Stimulated activated CD8-positive, alpha-beta memory T cell treated with anti-CD3 and anti-CD28 coated beads, Interleukin-7, amount 100 ng/mL, for 24 hours (primary cell): ENCODE results near the gene ZNF536.

ENCODE experiments used
- DNase-seq: peaks from one replicate; pipeline ENCODE4 v3.0.0-alpha.2; 2020; ENCODE audit warnings: low read depth

Gene ZNF536

DNA sequence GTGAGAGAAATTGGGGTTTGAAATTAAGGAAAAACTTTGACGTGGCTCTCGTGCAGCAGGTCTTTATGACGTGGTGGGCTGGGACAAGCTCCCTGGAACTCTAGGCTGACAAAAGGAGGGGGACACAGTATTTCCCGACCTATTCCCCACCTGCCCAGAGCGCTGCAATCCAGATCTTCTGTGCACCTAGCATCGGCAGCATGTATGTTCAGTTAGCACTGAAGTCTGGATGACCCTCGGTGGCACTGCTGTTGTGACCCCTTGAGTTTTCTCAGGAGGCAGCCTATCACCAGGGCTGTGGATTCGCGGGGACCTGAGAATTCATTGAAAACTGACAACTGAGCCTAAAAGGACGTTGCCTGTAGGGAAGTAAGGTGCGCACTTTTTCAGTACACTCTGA lies 9.1 kb upstream of the ZNF536 start:
- no peak for DNase-seq

GRCh38 chr19:30364866-30365800 lies 7.1 kb upstream of the ZNF536 start:
- DNase-seq: no peak

DNA sequence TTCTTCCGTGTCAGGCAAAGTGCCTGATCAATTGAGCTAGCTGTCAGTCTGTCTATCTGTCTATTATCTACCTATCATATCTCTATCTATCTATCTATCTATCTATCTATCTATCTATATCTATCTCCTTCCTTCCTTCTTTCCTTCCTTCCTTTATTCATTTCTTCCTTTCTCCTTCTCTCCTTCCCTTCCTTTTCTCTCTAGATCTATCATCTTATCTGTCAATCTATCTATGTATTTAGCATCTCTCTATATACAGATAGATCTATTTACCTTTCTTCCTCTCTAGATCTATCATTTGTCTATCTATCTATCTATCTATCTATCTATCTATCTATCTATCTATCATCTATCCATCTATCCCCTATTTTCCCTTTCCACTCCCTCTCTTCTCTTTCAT lies 5.9 kb upstream of the ZNF536 start:
- DNase-seq: no peak

DNA sequence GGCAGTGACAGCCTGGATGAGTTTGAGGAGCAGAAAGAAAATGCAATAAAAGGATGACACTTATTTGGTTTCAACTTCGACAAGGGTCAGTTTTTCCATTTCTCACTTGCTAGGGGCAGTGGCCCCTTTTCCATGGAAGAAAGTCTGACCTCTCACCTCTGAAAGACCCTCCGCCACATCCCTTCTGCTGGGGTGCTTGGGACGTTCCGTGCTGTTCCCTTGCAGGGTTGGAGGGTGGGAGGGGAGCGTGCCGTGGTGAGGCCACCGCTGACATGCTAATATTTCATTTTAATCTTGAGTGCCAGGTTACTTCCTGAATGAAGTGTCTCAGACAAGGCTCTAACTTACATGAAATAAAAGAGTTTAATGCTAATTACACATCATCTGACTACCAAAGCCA lies 5.2 kb upstream of the ZNF536 start:
- no peak for DNase-seq

GRCh38 chr19:30367421-30367820 lies 4.8 kb upstream of the ZNF536 start:
- DNase-seq: no peak

- no peak for DNase-seq
These were observed 2.4 kb upstream of the ZNF536 start for GRCh38 chr19:30369833-30370232.

DNA sequence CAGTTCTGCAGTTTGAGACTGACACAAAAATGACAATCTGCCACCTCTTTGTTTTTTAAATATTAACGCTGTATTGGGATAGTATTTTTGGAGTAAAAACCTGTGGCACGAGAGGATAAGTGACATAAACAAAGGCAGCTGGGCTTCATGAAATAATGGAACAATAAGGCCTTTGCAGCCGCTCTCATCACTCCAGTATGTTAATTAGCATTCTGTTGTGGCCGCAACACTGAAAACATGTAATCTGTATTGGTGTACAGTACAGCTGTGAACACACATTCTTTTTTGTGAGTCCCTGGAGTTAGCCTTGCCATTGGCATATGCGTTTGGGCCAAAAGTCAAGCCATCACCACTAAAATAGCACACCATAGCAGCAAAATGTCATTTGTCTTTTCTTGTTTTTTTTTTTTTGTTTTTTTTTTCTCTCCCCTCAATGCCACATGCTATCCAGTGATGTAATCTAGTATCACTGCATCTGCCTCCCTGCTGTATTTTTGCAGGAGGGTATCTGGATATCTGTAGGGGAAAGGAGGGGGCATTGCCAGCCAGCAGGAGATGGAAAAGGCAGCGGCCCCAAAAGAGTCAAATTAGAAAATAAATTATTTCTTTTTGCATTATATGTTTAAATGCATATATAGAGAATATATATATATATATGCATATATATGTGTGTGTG lies 885 bp upstream of the ZNF536 start:
- DNase-seq: no peak

GRCh38 chr19:30373593-30373992 lies 1.4 kb downstream of the ZNF536 start:
- no peak for DNase-seq

GRCh38 chr19:30374539-30374864 lies 2.3 kb downstream of the ZNF536 start:
- no peak for DNase-seq

DNA sequence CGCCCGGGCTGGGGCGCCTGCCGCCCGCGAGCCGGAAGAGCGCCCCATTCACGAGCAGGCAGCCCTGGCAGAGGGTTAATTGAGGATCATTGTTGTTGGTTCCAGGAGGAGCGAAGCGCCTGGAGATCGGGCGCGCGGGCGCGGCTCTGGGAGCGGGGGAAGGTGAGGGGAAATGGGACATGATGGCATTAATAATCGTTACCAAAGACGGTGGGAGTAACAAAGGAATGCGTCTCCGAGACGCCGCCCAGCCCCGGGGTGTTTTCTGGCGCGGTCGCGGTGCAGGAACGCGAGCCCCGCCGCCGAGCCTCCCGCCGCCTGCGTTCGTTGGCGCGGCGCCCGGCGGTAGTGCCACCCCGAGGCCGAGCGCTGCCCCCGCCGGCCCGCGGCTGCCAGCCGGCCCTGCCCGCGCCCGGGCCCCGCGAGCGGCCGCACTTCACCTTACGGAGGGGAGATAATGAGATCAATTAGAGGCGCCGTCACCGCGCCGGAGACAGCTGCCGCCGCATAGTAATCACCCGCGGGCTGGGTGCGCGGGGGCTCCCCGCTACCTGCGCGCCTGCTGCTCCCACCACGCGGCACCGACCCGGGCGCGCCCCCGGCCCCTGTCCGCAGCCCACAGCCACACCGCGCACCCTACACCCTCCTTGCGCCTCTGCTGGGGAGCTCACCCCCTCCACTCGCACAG lies 2.8 kb downstream of the ZNF536 start:
- DNase-seq: no peak

DNA sequence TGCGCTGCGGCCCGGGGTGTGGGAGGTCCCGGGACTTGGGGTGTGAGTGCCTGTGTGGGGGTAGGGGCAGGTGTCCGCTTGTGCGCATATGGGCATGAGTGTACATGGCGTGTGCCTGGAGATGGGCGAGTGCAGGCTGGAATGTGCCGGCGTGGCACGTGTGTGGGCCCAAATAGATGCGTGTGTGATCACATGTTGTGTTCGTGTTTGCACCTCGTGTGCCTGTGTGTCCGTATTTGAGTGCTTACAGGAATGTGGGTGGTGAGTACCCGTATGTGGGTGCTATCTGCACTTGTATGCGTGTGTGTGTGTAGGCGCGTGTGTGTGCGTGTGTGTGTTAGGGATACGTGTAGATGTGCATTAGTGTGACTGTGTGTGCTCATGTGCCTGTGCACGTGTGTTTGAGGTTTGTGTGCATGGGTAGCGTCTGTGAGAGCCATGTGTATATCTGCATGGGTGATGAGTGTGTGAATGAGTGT lies 3.4 kb downstream of the ZNF536 start:
- no peak for DNase-seq

GRCh38 chr19:30376272-30376671 lies 4.1 kb downstream of the ZNF536 start:
- no peak for DNase-seq

- DNase-seq: no peak
These were observed 4.7 kb downstream of the ZNF536 start for GRCh38 chr19:30376826-30377425.

- DNase-seq: no peak
These were observed 6.5 kb downstream of the ZNF536 start for GRCh38 chr19:30378701-30379100.

GRCh38 chr19:30379841-30380610 lies 7.8 kb downstream of the ZNF536 start:
- no peak for DNase-seq

- DNase-seq: no peak
These were observed 9.2 kb downstream of the ZNF536 start for GRCh38 chr19:30381366-30381765.

DNA sequence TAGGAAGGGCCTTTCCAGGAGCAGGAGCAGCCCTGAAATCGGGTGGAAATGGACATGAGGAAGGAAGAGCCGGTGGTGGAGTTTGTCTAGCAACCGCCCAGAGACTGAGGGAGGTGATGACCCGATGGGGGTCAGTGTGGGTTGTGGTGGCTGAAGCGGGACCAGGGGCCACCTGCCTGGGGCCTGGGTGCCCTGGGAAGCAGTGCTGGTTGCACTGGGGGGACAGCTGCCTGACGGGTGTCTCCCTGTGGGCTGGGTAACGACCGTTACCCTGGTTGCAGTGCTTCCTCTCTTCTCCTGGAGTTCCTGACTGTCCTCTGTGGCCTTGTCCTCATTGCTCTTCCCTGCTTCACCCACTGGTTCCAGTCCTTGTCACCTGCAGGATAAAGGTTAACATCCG lies 13.0 kb downstream of the ZNF536 start:
- no peak for DNase-seq

DNA sequence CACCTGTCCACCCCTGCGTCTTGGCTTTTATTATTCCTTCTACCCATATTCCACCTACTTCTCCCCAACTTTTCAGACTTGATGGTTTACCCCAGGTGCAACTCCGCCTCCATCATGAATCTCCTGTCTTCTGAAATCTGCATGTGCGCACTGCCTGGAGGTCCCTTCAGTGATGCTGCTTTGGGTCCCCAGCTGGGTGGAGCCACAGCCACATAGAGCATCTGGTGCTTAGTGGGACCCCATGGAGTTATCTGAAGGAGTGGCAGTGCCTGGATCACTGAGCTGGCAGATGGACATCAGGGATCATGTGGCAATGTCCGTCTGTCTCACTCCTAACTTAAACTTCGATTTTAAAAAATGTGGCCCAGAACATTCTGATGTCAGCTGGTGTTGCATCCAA lies 13.5 kb downstream of the ZNF536 start:
- no peak for DNase-seq

- no peak for DNase-seq
These were observed 14.5 kb downstream of the ZNF536 start for GRCh38 chr19:30386551-30387143.

GRCh38 chr19:30387311-30388115 lies 15.3 kb downstream of the ZNF536 start:
- DNase-seq: no peak
